GM12878 (cell line): Measurements from ENCODE around the gene RAPGEF4. TPM values are rescaled to one million over a fixed set of nuclear protein-coding genes. Genes with fewer than 3 reads are reported as not detected.

ENCODE experiments used
- BCL11A ChIP-seq: IDR thresholded peaks from 2 replicates; pipeline ENCODE4 v1.6.1; 2011; ENCODE audit warnings: low read depth, low read length
- BRCA1 ChIP-seq: IDR thresholded peaks from 2 replicates; pipeline ENCODE4 v1.6.1; 2011; ENCODE audit warnings: low read depth, low read length, improper control_type of control experiment
- CBX5 ChIP-seq: sonication (generic); IDR thresholded peaks from 2 replicates; pipeline ENCODE4 v1.6.1; 2016; ENCODE audit warnings: low read depth, moderate library complexity, mild to moderate bottlenecking, inconsistent platforms
- EED ChIP-seq: sonication (generic); IDR thresholded peaks from 2 replicates; pipeline ENCODE4 v1.6.1; 2016; ENCODE audit warnings: antibody characterized with exemption, low read depth
- HDAC6 ChIP-seq: fragments of 200-600 bp; sonication (generic); IDR thresholded peaks from one replicate; pipeline ENCODE4 v1.8.0; 2017; ENCODE audit warnings: antibody characterized with exemption; ENCODE audit not compliant: unreplicated experiment
- JUNB ChIP-seq: IDR thresholded peaks from 2 replicates; pipeline ENCODE4 v1.6.1; 2016; ENCODE audit warnings: antibody characterized with exemption, mild to moderate bottlenecking
- KAT2A ChIP-seq: conservative IDR thresholded peaks from 2 replicates; pipeline ENCODE4 v1.6.1; 2011; ENCODE audit warnings: low read depth, low read length; ENCODE audit not compliant: control insufficient read depth
- KLF5 ChIP-seq: fragments of 450-650 bp; IDR thresholded peaks from 2 replicates; pipeline ENCODE4 v1.6.1; 2014; ENCODE audit warnings: mild to moderate bottlenecking; ENCODE audit not compliant: partially characterized antibody
- MTA3 ChIP-seq: IDR thresholded peaks from 2 replicates; pipeline ENCODE4 v1.6.1; 2012; ENCODE audit warnings: low read length, inconsistent platforms, borderline replicate concordance
- MYB ChIP-seq: fragments of 150-350 bp; IDR thresholded peaks from 2 replicates; pipeline ENCODE4 v1.6.1; 2014; ENCODE audit warnings: mild to moderate bottlenecking, low read depth, low read length, borderline replicate concordance
- NFIC ChIP-seq: IDR thresholded peaks from 2 replicates; pipeline ENCODE4 v1.6.1; 2012; ENCODE audit warnings: low read depth, mild to moderate bottlenecking, inconsistent platforms, low read length, moderate library complexity
- NFYA ChIP-seq: IDR thresholded peaks from 2 replicates; pipeline ENCODE4 v1.6.1; 2011; ENCODE audit warnings: low read depth, mild to moderate bottlenecking, low read length, improper control_type of control experiment, borderline replicate concordance
- PAX8 ChIP-seq: fragments of 450-650 bp; IDR thresholded peaks from 2 replicates; pipeline ENCODE4 v1.6.1; 2017; ENCODE audit warnings: mild to moderate bottlenecking, moderate library complexity
- RAD51 ChIP-seq: fragments of 450-650 bp; IDR thresholded peaks from 2 replicates; pipeline ENCODE4 v1.6.1; 2016; ENCODE audit warnings: moderate library complexity, mild to moderate bottlenecking, inconsistent platforms
- RBBP5 ChIP-seq: fragments of 200-600 bp; sonication (generic); conservative IDR thresholded peaks from 2 replicates; pipeline ENCODE4 v1.6.1; 2016
- SIX5 ChIP-seq: IDR thresholded peaks from 2 replicates; pipeline ENCODE4 v1.6.1; 2011; ENCODE audit warnings: mild to moderate bottlenecking, low read depth, low read length, moderate library complexity; ENCODE audit not compliant: severe bottlenecking
- SRF ChIP-seq, 2 experiments: IDR thresholded peaks; 2 replicates each; pipeline ENCODE4 v1.6.1; 2011; ENCODE audit warnings: low read depth in 2 of 2, low read length in 2 of 2, mild to moderate bottlenecking in 1 of 2, moderate library complexity in 1 of 2
- SUPT20H ChIP-seq: IDR thresholded peaks from 2 replicates; pipeline ENCODE4 v1.6.1; 2011; ENCODE audit warnings: low read depth, mild to moderate bottlenecking, low read length, moderate library complexity, borderline replicate concordance; ENCODE audit not compliant: control insufficient read depth
- YBX1 ChIP-seq: fragments of 450-650 bp; IDR thresholded peaks from 2 replicates; pipeline ENCODE4 v1.6.1; 2016; ENCODE audit warnings: antibody characterized with exemption
- ZNF24 ChIP-seq: fragments of 450-650 bp; IDR thresholded peaks from 2 replicates; pipeline ENCODE4 v1.6.1; 2017; ENCODE audit warnings: antibody characterized with exemption, mild to moderate bottlenecking
- ZNF274 ChIP-seq: IDR thresholded peaks from one replicate; pipeline ENCODE4 v1.8.0; 2011; ENCODE audit not compliant: insufficient read length, insufficient read depth
- polyA plus RNA-seq, 11 experiments: library from polyadenylated mRNA; depleted of rRNA in 4 of 11; unstranded in 6 of 11; stranded (reverse) in 5 of 11; fragments of >200 nt; fragmentation: Nextera tagmentation in 4 of 11; fragmentation: Illumina TruSeq in 1 of 11; extraction: Ambion mirVana in 4 of 11; extraction: Trizol in 1 of 11; gene quantifications; 1 replicate in 1 of 11; 2 replicates in 10 of 11; pipeline versions ENCODE4 v1.2.1 to v1.2.3, GENCODE V29; 2011 to 2016; ENCODE audit warnings: inconsistent platforms in 2 of 11, missing spikeins in 2 of 11, low read depth in 1 of 11
- total RNA-seq, 4 experiments: library from RNA; depleted of rRNA in 3 of 4; stranded (reverse); fragments of >200 nt in 3 of 4; fragmentation: Illumina TruSeq in 1 of 4; extraction: Trizol in 1 of 4; gene quantifications; 2 replicates each; pipeline versions ENCODE4 v1.2.1 to v1.2.3, GENCODE V29; 2013 to 2021
- TF ChIP-seq, protein P1 (sequence below): fragments of 450-650 bp; IDR thresholded peaks from 2 replicates; pipeline ENCODE4 v1.6.1; 2017; ENCODE audit warnings: low read depth, mild to moderate bottlenecking, moderate library complexity
- TF ChIP-seq, protein P2 (sequence below): fragments of 450-650 bp; IDR thresholded peaks from 2 replicates; pipeline ENCODE4 v1.6.1; 2017; ENCODE audit warnings: mild to moderate bottlenecking
- TF ChIP-seq, protein P3 (sequence below): fragments of 450-650 bp; formaldehyde crosslinking; IDR thresholded peaks from 2 replicates; pipeline ENCODE4 v1.4.0; 2020; ENCODE audit warnings: mild to moderate bottlenecking, moderate library complexity

Gene RAPGEF4
- total and polyA plus RNA-seq, 10 of the 15 experiments (the other 5 are each of a cell fraction or from before 2014, with no cell fraction given): 0.18 TPM; not detected in 8

DNA sequence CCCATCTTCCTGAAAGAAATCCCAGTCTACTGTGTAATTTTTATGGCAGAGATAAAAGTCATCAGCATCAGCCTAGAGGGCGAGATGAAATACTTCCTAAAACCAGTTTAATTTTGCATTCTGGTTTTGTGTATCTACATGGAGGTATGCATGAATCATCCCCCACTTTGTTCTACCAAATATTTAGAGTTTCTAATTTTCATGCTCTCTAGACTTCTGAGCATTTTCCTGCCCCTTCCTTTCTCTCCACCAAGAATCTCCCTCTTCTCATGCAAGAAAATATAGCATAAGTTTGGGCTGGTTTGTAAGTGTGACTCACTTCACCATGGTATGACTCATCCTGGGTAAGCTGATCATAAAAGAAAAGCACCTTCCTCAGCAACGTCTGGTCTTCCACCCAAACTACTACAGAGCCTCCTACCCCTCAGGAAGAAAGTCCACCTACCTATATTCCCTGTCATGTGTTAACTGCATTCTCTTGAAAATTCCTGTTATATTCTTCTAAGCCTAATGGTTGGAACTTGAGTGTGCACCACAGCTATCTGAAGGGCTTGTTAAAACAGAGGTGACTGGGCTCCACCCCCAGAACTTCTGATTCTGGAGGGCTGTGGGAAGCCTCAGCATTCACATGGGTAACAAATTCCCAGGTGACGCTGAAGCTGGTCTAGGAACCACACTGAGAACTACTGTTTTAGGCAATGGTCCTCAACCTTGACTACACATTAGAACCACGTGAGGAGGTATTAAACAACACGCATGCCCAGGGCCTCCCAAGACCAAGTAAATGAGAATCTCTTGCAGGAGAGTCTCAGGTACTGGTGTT, 37.4 kb upstream of the RAPGEF4 start (continued):
- TF ChIP-seq, protein P1, sequence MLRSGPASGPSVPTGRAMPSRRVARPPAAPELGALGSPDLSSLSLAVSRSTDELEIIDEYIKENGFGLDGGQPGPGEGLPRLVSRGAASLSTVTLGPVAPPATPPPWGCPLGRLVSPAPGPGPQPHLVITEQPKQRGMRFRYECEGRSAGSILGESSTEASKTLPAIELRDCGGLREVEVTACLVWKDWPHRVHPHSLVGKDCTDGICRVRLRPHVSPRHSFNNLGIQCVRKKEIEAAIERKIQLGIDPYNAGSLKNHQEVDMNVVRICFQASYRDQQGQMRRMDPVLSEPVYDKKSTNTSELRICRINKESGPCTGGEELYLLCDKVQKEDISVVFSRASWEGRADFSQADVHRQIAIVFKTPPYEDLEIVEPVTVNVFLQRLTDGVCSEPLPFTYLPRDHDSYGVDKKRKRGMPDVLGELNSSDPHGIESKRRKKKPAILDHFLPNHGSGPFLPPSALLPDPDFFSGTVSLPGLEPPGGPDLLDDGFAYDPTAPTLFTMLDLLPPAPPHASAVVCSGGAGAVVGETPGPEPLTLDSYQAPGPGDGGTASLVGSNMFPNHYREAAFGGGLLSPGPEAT: no peak
- TF ChIP-seq CBX5: no peak
- no peak for TF ChIP-seq YBX1
- no peak for TF ChIP-seq BRCA1
- TF ChIP-seq RBBP5: no peak
- TF ChIP-seq BCL11A: peak; percentile 62; the same call in 1 of the 2 replicates
- peak; percentile 89 for TF ChIP-seq JUNB
- TF ChIP-seq ZNF24: no peak
- no peak for TF ChIP-seq KAT2A
- no peak for TF ChIP-seq MYB
- no peak for TF ChIP-seq KLF5
- TF ChIP-seq, protein P2, sequence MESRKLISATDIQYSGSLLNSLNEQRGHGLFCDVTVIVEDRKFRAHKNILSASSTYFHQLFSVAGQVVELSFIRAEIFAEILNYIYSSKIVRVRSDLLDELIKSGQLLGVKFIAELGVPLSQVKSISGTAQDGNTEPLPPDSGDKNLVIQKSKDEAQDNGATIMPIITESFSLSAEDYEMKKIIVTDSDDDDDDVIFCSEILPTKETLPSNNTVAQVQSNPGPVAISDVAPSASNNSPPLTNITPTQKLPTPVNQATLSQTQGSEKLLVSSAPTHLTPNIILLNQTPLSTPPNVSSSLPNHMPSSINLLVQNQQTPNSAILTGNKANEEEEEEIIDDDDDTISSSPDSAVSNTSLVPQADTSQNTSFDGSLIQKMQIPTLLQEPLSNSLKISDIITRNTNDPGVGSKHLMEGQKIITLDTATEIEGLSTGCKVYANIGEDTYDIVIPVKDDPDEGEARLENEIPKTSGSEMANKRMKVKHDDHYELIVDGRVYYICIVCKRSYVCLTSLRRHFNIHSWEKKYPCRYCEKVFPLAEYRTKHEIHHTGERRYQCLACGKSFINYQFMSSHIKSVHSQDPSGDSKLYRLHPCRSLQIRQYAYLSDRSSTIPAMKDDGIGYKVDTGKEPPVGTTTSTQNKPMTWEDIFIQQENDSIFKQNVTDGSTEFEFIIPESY: no peak
- TF ChIP-seq, protein P3, sequence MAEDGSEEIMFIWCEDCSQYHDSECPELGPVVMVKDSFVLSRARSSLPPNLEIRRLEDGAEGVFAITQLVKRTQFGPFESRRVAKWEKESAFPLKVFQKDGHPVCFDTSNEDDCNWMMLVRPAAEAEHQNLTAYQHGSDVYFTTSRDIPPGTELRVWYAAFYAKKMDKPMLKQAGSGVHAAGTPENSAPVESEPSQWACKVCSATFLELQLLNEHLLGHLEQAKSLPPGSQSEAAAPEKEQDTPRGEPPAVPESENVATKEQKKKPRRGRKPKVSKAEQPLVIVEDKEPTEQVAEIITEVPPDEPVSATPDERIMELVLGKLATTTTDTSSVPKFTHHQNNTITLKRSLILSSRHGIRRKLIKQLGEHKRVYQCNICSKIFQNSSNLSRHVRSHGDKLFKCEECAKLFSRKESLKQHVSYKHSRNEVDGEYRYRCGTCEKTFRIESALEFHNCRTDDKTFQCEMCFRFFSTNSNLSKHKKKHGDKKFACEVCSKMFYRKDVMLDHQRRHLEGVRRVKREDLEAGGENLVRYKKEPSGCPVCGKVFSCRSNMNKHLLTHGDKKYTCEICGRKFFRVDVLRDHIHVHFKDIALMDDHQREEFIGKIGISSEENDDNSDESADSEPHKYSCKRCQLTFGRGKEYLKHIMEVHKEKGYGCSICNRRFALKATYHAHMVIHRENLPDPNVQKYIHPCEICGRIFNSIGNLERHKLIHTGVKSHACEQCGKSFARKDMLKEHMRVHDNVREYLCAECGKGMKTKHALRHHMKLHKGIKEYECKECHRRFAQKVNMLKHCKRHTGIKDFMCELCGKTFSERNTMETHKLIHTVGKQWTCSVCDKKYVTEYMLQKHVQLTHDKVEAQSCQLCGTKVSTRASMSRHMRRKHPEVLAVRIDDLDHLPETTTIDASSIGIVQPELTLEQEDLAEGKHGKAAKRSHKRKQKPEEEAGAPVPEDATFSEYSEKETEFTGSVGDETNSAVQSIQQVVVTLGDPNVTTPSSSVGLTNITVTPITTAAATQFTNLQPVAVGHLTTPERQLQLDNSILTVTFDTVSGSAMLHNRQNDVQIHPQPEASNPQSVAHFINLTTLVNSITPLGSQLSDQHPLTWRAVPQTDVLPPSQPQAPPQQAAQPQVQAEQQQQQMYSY (CRISPR knock-in tag): no peak
- no peak for TF ChIP-seq NFYA
- TF ChIP-seq PAX8: no peak
- TF ChIP-seq NFIC: peak; percentile 58; the same call in 1 of the 2 replicates
- no peak for TF ChIP-seq SIX5
- no peak for TF ChIP-seq SUPT20H
- no peak for TF ChIP-seq SRF (IDR thresholded peaks at IDR 0.05; ENCODE audit: low read depth in 2 of 2, low read length in 2 of 2)
- TF ChIP-seq ZNF274: no peak
- peak; percentile 54; the same call in 1 of the 2 replicates for TF ChIP-seq RAD51
- TF ChIP-seq EED: no peak
- TF ChIP-seq MTA3: no peak
- no peak for TF ChIP-seq HDAC6
